KOPT-K1 (cell line): ENCODE results near the gene AGBL4.
"Not testable (repeated sequence)": the region's sequence is repeated elsewhere in the genome, so short reads cannot be mapped to it uniquely, and the experiment has no call there.

ENCODE experiments used
- H3K27ac ChIP-seq: fragments of 200-600 bp; sonication (generic); 2 replicates; pipeline ENCODE4 v1.5.1; 2016; ENCODE audit warnings: antibody characterized with exemption, mild to moderate bottlenecking, low read depth, low read length; ENCODE audit not compliant: poor library complexity, severe bottlenecking
- H3K36me3 ChIP-seq: fragments of 200-600 bp; sonication (generic); 2 replicates; pipeline ENCODE4 v1.5.1; 2017; ENCODE audit warnings: antibody characterized with exemption, mild to moderate bottlenecking, low read length, moderate library complexity; ENCODE audit not compliant: insufficient read depth
- H3K9me3 ChIP-seq: fragments of 200-600 bp; sonication (generic); 2 replicates; pipeline ENCODE4 v1.5.1; 2017; ENCODE audit warnings: antibody characterized with exemption, low read length, mild to moderate bottlenecking; ENCODE audit not compliant: insufficient read depth, poor library complexity, severe bottlenecking

Gene AGBL4

GRCh38 chr1:49841767-49842166, 182.0 kb downstream of the AGBL4 start:
- Histone ChIP-seq H3K9me3 (peaks cover 21% of the 10 kb centered on the region), H3K27ac (no peak overlapping the region), H3K36me3 (no peaks in the 10 kb centered on the region)

DNA sequence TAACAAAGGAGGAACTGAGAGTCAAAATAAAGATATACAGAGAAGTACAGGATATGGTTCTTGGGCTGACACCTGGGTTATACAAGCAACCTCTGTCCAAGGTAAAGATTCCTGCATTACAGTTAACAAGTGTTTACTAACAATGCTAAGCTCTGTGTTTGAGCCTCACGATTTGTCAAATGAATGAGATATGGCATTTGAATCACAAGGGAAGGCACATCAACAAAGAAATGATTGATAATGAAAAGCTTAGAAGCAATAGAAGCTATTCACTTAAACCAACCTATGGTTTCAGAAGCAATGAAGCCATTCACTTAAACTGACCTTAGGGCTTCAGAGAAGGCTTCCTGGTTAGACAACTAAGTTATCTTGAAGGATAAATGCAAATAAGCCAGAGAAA, 199.5 kb downstream of the AGBL4 start:
- no peak overlapping the region for H3K27ac ChIP-seq
- H3K9me3 ChIP-seq, result no peaks in the 10 kb centered on the region
- H3K36me3 ChIP-seq, result no peaks in the 10 kb centered on the region

GRCh38 chr1:49817681-49818080, 206.1 kb downstream of the AGBL4 start:
- Histone ChIP-seq H3K27ac (no peak overlapping the region), H3K9me3 (no peaks in the 10 kb centered on the region), H3K36me3 (no peaks in the 10 kb centered on the region)

GRCh38 chr1:49787013-49787412, 236.7 kb downstream of the AGBL4 start:
- not testable (repeated sequence) for H3K27ac ChIP-seq, H3K9me3 ChIP-seq

GRCh38 chr1:49765034-49765433, 258.7 kb downstream of the AGBL4 start:
- Histone ChIP-seq H3K9me3 (no peaks in the 10 kb centered on the region), H3K36me3 (no peaks in the 10 kb centered on the region), H3K27ac (no peak overlapping the region)

More at GRCh38 chr1:49787013-49787412, 236.7 kb downstream of the AGBL4 start:
- not testable (repeated sequence) for H3K36me3 ChIP-seq

DNA sequence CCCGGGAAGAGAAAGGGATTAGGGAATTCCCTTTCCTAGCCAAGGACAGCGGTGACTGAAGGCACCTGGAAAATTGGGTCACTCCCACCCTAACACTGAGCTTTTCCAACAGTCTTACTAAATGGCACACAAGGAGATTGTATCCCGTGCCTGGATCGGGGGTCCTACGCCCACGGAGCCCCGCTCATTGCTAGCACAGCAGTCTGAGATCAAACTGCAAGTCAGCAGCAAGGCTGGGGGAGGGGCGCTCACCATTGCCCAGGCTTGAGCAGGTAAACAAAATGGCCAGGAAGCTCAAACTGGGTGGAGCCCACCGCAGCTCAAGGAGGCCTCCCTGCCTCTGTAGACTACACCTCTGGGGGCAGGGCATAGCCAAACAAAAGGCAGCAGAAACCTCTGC, 285.6 kb downstream of the AGBL4 start:
- H3K36me3 ChIP-seq, H3K27ac ChIP-seq, H3K9me3 ChIP-seq: not testable (repeated sequence)

GRCh38 chr1:49728377-49728776, 295.4 kb downstream of the AGBL4 start:
- Histone ChIP-seq H3K9me3 (no peaks in the 10 kb centered on the region), H3K27ac (no peak overlapping the region), H3K36me3 (no peaks in the 10 kb centered on the region)

- Histone ChIP-seq H3K9me3 (no peaks in the 10 kb centered on the region), H3K36me3 (no peaks in the 10 kb centered on the region), H3K27ac (no peak overlapping the region)
These were observed 300.1 kb downstream of the AGBL4 start for GRCh38 chr1:49723662-49724061.

GRCh38 chr1:49694251-49694827, 329.4 kb downstream of the AGBL4 start:
- H3K27ac ChIP-seq, result no peak overlapping the region
- H3K9me3 ChIP-seq, result no peaks in the 10 kb centered on the region
- no peaks in the 10 kb centered on the region for H3K36me3 ChIP-seq

DNA sequence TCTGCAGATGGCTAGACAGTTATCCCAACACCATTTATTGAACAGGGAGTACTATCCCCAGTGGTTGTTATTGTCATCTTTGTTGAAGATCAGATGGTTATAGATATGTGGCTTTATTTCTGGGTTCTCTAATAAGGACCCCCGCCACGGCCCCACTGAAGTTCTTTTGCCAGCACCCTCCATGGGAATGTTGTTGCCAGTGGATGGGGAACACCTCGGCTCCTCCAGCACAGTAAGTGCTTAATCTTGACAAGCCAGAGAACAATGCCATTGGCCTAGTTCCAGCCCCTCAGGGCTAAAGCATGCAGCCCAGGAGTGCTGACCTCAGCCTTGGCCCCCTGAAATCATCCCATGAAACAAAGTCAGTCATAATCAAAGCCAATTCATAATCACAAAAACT, 337.6 kb downstream of the AGBL4 start:
- Histone ChIP-seq H3K27ac (no peak overlapping the region), H3K9me3 (no peaks in the 10 kb centered on the region)

DNA sequence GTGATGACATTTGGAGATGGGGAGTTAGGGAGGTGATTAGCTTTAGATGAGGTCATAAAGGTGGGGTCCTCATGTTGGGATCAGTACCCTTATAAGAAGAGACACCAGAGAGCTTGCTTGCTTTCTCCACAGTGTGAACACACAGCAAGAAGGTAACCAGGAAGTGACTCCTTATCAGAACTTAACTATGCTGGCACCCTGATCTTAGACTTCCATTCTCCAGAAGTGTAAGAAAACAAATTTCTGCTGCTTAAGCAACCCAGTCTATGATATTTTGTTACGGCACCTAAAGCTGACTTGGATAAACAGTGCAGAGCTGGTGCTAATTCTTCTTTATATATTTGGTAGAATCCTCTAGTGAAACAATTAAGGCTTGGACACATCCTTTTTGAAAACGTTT, 346.0 kb downstream of the AGBL4 start:
- Histone ChIP-seq H3K9me3 (no peaks in the 10 kb centered on the region), H3K36me3 (no peaks in the 10 kb centered on the region)

More for the DNA sequence above, 337.6 kb downstream of the AGBL4 start:
- H3K36me3 ChIP-seq, result no peaks in the 10 kb centered on the region

GRCh38 chr1:49651136-49651535, 372.6 kb downstream of the AGBL4 start:
- H3K36me3 ChIP-seq, result no peaks in the 10 kb centered on the region
- H3K27ac ChIP-seq, result no peak overlapping the region
- H3K9me3 ChIP-seq, result no peaks in the 10 kb centered on the region

More for the DNA sequence above, 346.0 kb downstream of the AGBL4 start:
- H3K27ac ChIP-seq, result no peak overlapping the region

DNA sequence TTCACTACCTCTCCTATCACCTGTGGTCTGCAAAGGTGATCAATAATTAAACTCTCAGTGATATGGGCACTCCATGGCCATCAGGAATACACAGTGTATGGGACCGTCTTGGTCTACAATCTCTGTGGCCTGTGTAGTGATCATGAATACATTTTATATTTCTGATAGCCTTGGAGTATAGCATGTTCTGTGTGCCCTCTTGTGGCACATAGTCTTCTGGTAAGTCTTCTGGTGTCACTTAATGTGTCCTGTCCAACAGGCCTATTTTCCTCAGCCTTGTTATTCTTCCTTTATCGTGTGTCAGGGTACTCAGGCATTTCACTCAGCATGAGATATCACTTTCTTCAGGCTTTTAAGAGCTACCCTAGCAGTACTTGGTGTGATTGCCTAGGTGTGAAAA, 393.6 kb downstream of the AGBL4 start:
- Histone ChIP-seq H3K9me3 (no peaks in the 10 kb centered on the region), H3K36me3 (no peaks in the 10 kb centered on the region)

DNA sequence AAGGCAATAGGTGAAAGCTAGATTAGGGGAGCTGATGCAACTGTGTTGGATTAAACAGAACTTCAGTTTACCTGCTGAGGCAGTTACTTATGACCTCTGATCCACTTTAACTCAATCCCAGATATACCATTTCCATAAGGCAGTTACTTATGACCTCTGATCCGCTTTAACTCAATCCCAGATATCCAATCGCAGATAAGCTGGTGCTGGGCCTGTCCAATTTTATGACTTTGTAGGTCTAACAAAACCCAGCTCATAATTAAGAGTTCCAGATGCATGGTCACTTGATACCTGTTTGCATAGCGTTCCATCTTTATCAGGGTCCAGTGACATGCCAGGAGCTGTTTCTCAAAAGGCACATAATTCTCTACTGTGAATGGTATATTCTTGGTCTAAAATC, 396.0 kb downstream of the AGBL4 start:
- no peaks in the 10 kb centered on the region for H3K9me3 ChIP-seq
- H3K36me3 ChIP-seq, result no peaks in the 10 kb centered on the region
- H3K27ac ChIP-seq, result no peak overlapping the region

More for the DNA sequence above, 393.6 kb downstream of the AGBL4 start:
- H3K27ac ChIP-seq, result no peak overlapping the region

GRCh38 chr1:49626472-49626871, 397.3 kb downstream of the AGBL4 start:
- H3K27ac ChIP-seq, result no peak overlapping the region
- H3K36me3 ChIP-seq, result no peaks in the 10 kb centered on the region
- H3K9me3 ChIP-seq, result no peaks in the 10 kb centered on the region

- Histone ChIP-seq H3K27ac (no peak overlapping the region), H3K9me3 (no peaks in the 10 kb centered on the region), H3K36me3 (no peaks in the 10 kb centered on the region)
These were observed 400.9 kb downstream of the AGBL4 start for GRCh38 chr1:49622877-49623276.
